ENCODE measurements around the gene ABHD11. TPM values are rescaled to one million over a fixed set of nuclear protein-coding genes. Genes with fewer than 3 reads are reported as not detected.

ABHD11 gene
- total and polyA plus RNA-seq, 4 donors, result 11.2 to 32.5 (median 13.3) TPM

DNA sequence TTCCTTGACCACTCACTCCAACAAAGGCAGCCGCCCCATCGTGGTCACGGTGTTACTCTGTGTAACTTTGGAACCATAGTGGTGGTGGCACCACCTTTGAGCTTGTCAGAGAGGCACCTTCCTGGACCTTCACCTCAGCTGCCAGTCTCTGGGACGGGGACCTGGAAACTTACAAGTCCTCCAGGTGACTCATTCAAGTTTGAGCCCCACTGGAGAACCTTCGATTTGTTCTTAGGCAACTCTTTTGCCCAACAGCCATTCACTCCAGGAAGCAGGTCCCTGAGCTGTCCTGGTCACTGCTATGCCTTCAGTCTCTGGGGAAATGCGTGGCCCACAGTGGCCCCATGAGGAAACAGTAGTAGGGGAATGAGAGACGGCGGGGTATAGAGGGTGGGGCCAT lies 36.4 kb downstream of the ABHD11 start:
- 84 to 87% methylated on average over 8 of the region's 8 CpGs for WGBS, 2 donors
- intact Hi-C loops (cut with DNase I), result no loop called here
- Histone ChIP-seq H3K27ac (ENCODE audit: low read depth in 1 of 2, low read length in 2 of 2) (no peak overlapping the region), H3K36me3 (ENCODE audit: control insufficient read depth in 1 of 2, insufficient read depth in 2 of 2, low read length in 1 of 2) (no peaks in the 10 kb centered on the region), H3K27me3 (ENCODE audit: control insufficient read depth in 1 of 2, insufficient read depth in 2 of 2, low read length in 1 of 2) (no peaks in the 10 kb centered on the region), H3K4me1 (ENCODE audit: control insufficient read depth in 1 of 2, insufficient read depth in 2 of 2, low read length in 2 of 2) (no peaks in the 10 kb centered on the region), H3K9me3 (ENCODE audit: control insufficient read depth, low read length) (no peaks in the 10 kb centered on the region), H3K4me3 (ENCODE audit: low read length in 2 of 2) (no peak overlapping the region)
- no peak for ATAC-seq (ENCODE audit: low FRiP score)
- no peak for DNase-seq

DNA sequence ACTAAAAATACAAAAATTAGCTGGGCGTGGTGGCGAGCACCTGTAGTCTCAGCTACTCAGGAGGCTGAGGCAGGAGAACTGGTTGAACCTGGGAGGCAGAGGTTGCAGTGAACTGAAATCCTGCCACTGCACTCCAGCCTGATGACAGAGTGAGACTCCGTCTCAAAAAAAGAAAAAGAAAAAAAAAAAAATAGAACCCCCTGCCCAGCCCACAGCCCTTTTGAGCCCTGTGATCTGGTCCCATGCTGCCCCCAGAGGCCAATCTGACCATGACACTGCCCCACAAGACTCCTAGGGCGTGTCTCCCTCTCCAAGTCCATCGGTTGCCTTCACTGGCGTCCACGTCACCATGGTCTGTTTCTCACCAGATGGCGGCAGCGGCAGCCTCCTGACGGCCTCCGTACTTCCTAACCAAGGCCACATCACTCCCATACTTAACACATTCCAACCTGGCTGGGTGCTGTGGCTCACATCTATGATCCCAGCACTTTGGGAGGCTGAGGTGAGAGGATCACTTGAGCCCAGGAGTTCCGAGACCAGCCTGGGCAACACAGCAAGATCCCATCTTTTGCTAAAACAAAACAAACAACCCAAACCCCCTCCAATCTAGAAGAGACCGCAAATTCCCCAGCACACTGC lies 37.1 kb downstream of the ABHD11 start:
- no peak overlapping the region for H3K4me3 ChIP-seq (ENCODE audit: low read length in 2 of 2)
- intact Hi-C loops (cut with DNase I), result no loop called here
- H3K27me3 ChIP-seq (ENCODE audit: control insufficient read depth in 1 of 2, insufficient read depth in 2 of 2, low read length in 1 of 2), result no peaks in the 10 kb centered on the region
- 68 to 75% methylated on average over 13 of the region's 13 CpGs for WGBS, 2 donors
- H3K36me3 ChIP-seq (ENCODE audit: control insufficient read depth in 1 of 2, insufficient read depth in 2 of 2, low read length in 1 of 2), result no peaks in the 10 kb centered on the region
- ATAC-seq (ENCODE audit: low FRiP score), result no peak
- no peaks in the 10 kb centered on the region for H3K9me3 ChIP-seq (ENCODE audit: control insufficient read depth, low read length)
- peak in 1 of 2 donors; percentile 57 for DNase-seq
- H3K27ac ChIP-seq (ENCODE audit: low read depth in 1 of 2, low read length in 2 of 2), result no peak overlapping the region
- no peaks in the 10 kb centered on the region for H3K4me1 ChIP-seq (ENCODE audit: control insufficient read depth in 1 of 2, insufficient read depth in 2 of 2, low read length in 2 of 2)

DNA sequence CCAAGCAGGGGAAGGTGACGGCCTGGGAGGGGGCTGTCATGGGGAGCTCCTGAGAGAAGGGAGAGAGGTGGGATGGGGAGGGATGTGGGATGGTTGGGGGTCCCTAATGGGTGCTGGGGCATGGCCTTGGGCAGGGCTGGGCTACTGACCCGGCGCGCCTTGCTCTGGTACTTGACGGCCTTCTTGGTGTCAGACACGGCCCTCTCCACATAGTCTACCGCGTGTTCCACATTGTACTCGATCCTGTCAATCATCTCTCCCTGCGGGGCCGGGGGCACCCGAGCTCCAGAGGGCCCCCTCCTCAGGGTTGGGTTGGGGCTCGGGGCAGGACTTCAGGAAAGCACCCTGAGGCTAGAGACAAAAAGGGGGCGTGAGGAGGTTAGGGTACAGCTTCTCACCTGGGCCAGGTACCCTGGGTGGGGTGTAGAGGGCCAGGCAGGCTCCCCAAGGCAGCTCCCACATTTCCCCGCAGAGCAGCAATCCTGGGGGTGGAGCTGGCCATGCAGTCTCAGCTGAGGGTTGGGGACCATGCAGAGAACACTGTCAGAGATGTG lies 37.9 kb downstream of the ABHD11 start:
- ATAC-seq (ENCODE audit: low FRiP score) (no peak), DNase-seq (no peak)
- intact Hi-C loops (cut with DNase I), result no loop called here
- Histone ChIP-seq H3K27ac (ENCODE audit: low read depth in 1 of 2, low read length in 2 of 2) (no peak overlapping the region), H3K4me1 (ENCODE audit: control insufficient read depth in 1 of 2, insufficient read depth in 2 of 2, low read length in 2 of 2) (no peaks in the 10 kb centered on the region), H3K27me3 (ENCODE audit: control insufficient read depth in 1 of 2, insufficient read depth in 2 of 2, low read length in 1 of 2) (no peaks in the 10 kb centered on the region), H3K4me3 (ENCODE audit: low read length in 2 of 2) (no peak overlapping the region), H3K9me3 (ENCODE audit: control insufficient read depth, low read length) (no peaks in the 10 kb centered on the region), H3K36me3 (ENCODE audit: control insufficient read depth in 1 of 2, insufficient read depth in 2 of 2, low read length in 1 of 2) (no peaks in the 10 kb centered on the region)
- 80 to 87% methylated on average over 13 to 15 of the region's 15 CpGs for WGBS, 2 donors

DNA sequence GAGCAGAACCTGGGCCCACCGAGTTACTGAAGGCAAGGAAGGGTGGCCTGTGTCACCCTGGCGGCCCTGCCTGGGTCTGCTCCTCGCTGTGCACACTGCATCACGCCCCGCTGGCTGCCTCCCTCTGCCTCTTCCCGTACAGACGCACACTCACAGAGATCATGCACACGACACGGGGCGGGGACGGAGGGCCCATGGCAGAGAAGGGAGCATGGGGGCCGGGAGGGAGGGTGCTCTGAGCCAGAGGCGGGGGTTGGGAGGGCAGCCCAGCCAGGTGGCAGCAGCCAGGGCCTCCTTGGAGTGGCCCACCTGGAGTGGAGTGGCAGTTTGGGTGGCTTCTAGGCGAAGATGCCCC lies 38.6 kb downstream of the ABHD11 start:
- Histone ChIP-seq H3K4me3 (ENCODE audit: low read length in 2 of 2) (no peak overlapping the region), H3K27ac (ENCODE audit: low read depth in 1 of 2, low read length in 2 of 2) (no peak overlapping the region), H3K36me3 (ENCODE audit: control insufficient read depth in 1 of 2, insufficient read depth in 2 of 2, low read length in 1 of 2) (peaks cover 0 to 2% of the 10 kb centered on the region in 2 donors), H3K9me3 (ENCODE audit: control insufficient read depth, low read length) (no peaks in the 10 kb centered on the region), H3K27me3 (ENCODE audit: control insufficient read depth in 1 of 2, insufficient read depth in 2 of 2, low read length in 1 of 2) (no peaks in the 10 kb centered on the region), H3K4me1 (ENCODE audit: control insufficient read depth in 1 of 2, insufficient read depth in 2 of 2, low read length in 2 of 2) (no peaks in the 10 kb centered on the region)
- 86 to 90% methylated on average over 14 of the region's 14 CpGs for WGBS, 2 donors
- intact Hi-C loops (cut with DNase I), result no loop called here
- DNase-seq, result no peak
- no peak for ATAC-seq (ENCODE audit: low FRiP score)

DNA sequence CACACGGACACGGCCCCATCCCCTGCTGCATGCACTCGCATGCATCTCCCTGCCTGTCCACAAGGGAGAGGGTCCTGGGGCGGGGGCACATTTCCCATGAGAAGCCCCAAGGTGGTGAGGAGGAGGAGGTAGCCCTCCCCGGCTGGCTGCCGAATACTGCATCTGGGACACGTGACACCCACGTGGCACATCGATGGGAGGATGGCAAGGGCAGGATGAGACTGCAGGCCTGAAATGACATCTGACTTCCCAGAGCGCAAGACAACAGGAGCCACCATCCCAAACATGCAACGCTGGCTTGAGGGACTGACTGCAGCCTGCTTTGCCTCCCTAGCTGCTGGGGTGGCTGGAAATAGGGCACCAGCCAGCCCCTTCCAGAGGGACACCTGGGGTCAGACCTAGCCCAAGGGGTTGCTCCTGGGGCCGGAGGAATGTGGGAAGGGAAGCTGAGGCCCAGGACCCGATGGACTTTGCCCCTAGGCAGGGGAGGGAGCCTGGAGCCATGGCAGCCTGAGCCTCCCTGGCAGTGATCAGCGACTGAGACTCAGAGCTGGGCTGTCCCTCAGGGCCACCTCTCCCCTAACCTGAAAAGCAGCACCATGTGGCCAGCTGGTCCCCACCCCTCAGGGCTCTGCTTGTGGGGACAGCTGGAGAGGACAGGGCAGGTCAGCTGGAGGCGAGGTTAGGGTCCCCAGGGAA lies 39.1 kb downstream of the ABHD11 start:
- Histone ChIP-seq H3K36me3 (ENCODE audit: control insufficient read depth in 1 of 2, insufficient read depth in 2 of 2, low read length in 1 of 2) (peaks cover 0 to 4% of the 10 kb centered on the region in 2 donors), H3K27ac (ENCODE audit: low read depth in 1 of 2, low read length in 2 of 2) (no peak overlapping the region), H3K9me3 (ENCODE audit: control insufficient read depth, low read length) (no peaks in the 10 kb centered on the region), H3K27me3 (ENCODE audit: control insufficient read depth in 1 of 2, insufficient read depth in 2 of 2, low read length in 1 of 2) (no peaks in the 10 kb centered on the region), H3K4me3 (ENCODE audit: low read length in 2 of 2) (no peak overlapping the region), H3K4me1 (ENCODE audit: control insufficient read depth in 1 of 2, insufficient read depth in 2 of 2, low read length in 2 of 2) (no peaks in the 10 kb centered on the region)
- DNase-seq (no peak), ATAC-seq (ENCODE audit: low FRiP score) (no peak)
- intact Hi-C loops (cut with DNase I), result no loop called here
- 81 to 82% methylated on average over 15 of the region's 15 CpGs for WGBS, 2 donors

DNA sequence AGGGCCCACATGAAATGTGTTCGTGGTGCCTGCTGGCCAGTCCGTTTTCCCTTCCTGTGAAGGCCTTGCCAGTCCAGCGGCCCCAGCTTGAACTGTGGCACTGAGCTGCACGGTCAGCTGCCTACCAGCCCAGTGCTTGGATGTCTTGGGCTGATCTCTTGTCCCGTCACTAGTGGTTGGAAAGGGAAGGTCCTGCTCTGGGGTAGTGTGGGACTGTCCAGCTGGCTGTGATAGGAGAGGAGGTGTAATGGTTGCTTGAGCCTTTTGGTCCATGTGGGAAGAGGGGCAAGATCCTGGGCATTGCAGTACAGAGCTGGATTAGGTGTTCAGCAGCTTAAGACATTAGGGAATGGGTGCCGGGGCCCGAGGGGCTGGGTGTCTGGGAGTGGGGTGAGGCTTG lies 40.2 kb downstream of the ABHD11 start:
- intact Hi-C loops (cut with DNase I), result no loop called here
- H3K36me3 ChIP-seq (ENCODE audit: control insufficient read depth in 1 of 2, insufficient read depth in 2 of 2, low read length in 1 of 2), result peaks cover 0 to 4% of the 10 kb centered on the region in 2 donors

DNA sequence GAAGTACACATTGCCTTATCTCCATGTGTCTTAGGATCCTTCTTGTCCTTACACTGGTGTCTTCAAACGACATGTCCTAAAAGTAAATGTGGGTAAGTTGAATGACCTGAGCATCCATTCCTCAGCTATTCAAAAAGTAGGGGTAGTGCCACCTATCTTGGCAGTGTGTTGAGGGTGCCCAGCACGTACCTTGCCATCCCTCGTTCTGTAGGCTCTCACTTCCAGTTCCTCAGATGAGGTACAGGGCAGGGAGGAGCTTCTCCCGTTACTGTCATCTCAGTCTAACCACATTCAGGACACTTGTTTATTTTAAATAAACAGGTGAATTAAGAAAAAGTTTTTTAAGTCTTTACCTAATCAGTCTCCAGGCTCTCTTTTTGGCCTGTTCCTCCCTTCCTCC lies 42.2 kb downstream of the ABHD11 start:
- Histone ChIP-seq H3K27ac (ENCODE audit: low read depth in 1 of 2, low read length in 2 of 2) (no peak overlapping the region), H3K27me3 (ENCODE audit: control insufficient read depth in 1 of 2, insufficient read depth in 2 of 2, low read length in 1 of 2) (no peaks in the 10 kb centered on the region), H3K9me3 (ENCODE audit: control insufficient read depth, low read length) (no peaks in the 10 kb centered on the region), H3K36me3 (ENCODE audit: control insufficient read depth in 1 of 2, insufficient read depth in 2 of 2, low read length in 1 of 2) (peaks cover 0 to 6% of the 10 kb centered on the region in 2 donors), H3K4me3 (ENCODE audit: low read length in 2 of 2) (no peak overlapping the region), H3K4me1 (ENCODE audit: control insufficient read depth in 1 of 2, insufficient read depth in 2 of 2, low read length in 2 of 2) (no peaks in the 10 kb centered on the region)
- intact Hi-C loops (cut with DNase I), result no loop called here
- WGBS, 2 donors, result 85 to 86% methylated on average over 4 of the region's 4 CpGs
- DNase-seq, result no peak
- no peak for ATAC-seq (ENCODE audit: low FRiP score)

More for the DNA sequence above, 40.2 kb downstream of the ABHD11 start:
- no peaks in the 10 kb centered on the region for H3K4me1 ChIP-seq (ENCODE audit: control insufficient read depth in 1 of 2, insufficient read depth in 2 of 2, low read length in 2 of 2)
- H3K4me3 ChIP-seq (ENCODE audit: low read length in 2 of 2), result no peak overlapping the region
- no peaks in the 10 kb centered on the region for H3K9me3 ChIP-seq (ENCODE audit: control insufficient read depth, low read length)
- H3K27ac ChIP-seq (ENCODE audit: low read depth in 1 of 2, low read length in 2 of 2), result no peak overlapping the region
- ATAC-seq (ENCODE audit: low FRiP score), result no peak
- 77 to 78% methylated on average over 7 of the region's 7 CpGs for WGBS, 2 donors
- no peak for DNase-seq
- no peaks in the 10 kb centered on the region for H3K27me3 ChIP-seq (ENCODE audit: control insufficient read depth in 1 of 2, insufficient read depth in 2 of 2, low read length in 1 of 2)

DNA sequence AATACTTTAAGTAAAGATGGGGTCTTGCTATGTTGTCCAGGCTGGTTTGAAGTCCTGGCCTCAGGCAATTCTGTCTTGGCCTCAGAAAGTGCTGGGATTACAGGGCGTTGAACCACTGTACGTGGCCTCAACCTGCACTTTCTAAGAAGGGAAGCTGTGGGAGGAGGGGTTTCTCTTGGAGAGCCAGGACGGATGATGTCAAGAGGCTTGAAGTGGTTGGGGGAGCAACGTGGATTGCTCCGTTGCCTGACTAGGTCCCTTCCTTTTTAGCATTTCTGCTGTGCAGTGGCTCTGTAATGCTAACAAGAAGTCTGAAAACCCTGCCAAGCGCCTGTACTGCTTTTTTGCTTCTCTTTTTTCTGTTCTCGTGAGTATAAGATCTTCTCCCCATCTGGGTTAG lies 48.0 kb downstream of the ABHD11 start:
- ATAC-seq (ENCODE audit: low FRiP score) (no peak), DNase-seq (no peak)
- no peak overlapping the region for H3K4me3 ChIP-seq (ENCODE audit: low read length in 2 of 2)
- intact Hi-C loops (cut with DNase I), result no loop called here
- H3K27ac ChIP-seq (ENCODE audit: low read depth in 1 of 2, low read length in 2 of 2), result no peak overlapping the region
- WGBS, 2 donors, result 82 to 86% methylated on average over 7 of the region's 7 CpGs
- no peaks in the 10 kb centered on the region for H3K4me1 ChIP-seq (ENCODE audit: control insufficient read depth in 1 of 2, insufficient read depth in 2 of 2, low read length in 2 of 2)
- peaks cover 0 to 8% of the 10 kb centered on the region in 2 donors for H3K36me3 ChIP-seq (ENCODE audit: control insufficient read depth in 1 of 2, insufficient read depth in 2 of 2, low read length in 1 of 2)
- no peaks in the 10 kb centered on the region for H3K9me3 ChIP-seq (ENCODE audit: control insufficient read depth, low read length)
- H3K27me3 ChIP-seq (ENCODE audit: control insufficient read depth in 1 of 2, insufficient read depth in 2 of 2, low read length in 1 of 2), result no peaks in the 10 kb centered on the region

DNA sequence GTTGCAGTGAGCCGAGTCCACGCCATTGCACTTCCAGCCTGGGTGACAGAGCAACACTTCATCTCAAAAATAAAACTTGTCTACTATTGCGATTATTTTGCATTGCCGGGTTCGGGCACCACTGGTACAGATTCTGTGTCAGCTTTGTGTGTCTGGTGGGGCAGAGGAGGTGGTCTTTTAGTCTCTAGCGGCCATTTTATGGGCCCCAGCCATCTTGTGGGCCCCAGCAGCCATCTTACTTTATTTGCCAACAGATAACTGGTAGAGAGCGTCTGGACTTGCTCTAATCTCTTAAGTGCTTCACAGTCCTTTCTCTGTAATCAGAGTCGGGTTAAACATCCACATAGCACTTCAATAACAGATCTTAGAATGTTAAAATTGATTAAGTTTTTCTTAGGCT lies 50.3 kb downstream of the ABHD11 start:
- 93 to 95% methylated on average over 8 of the region's 8 CpGs for WGBS, 2 donors
- H3K36me3 ChIP-seq (ENCODE audit: control insufficient read depth in 1 of 2, insufficient read depth in 2 of 2, low read length in 1 of 2), result peaks cover 0 to 4% of the 10 kb centered on the region in 2 donors
- ATAC-seq (ENCODE audit: low FRiP score), result no peak

More for the DNA sequence above, 50.3 kb downstream of the ABHD11 start:
- Histone ChIP-seq H3K27me3 (ENCODE audit: control insufficient read depth in 1 of 2, insufficient read depth in 2 of 2, low read length in 1 of 2) (no peaks in the 10 kb centered on the region), H3K27ac (ENCODE audit: low read depth in 1 of 2, low read length in 2 of 2) (no peak overlapping the region), H3K4me1 (ENCODE audit: control insufficient read depth in 1 of 2, insufficient read depth in 2 of 2, low read length in 2 of 2) (no peaks in the 10 kb centered on the region), H3K9me3 (ENCODE audit: control insufficient read depth, low read length) (no peaks in the 10 kb centered on the region), H3K4me3 (ENCODE audit: low read length in 2 of 2) (no peak overlapping the region)
- DNase-seq, result no peak
- intact Hi-C loops (cut with DNase I), result no loop called here
